Measurements from ENCODE around the gene ZRANB3.

Gene ZRANB3

GRCh38 chr2:135318808-135319207 is 212.2 kb downstream of the ZRANB3 start:
- H3K27me3 ChIP-seq (replicated peaks; ENCODE audit: insufficient read depth, low read length) = no peaks in the 10 kb centered on the region
- no peak overlapping the region for H3K4me3 ChIP-seq (ENCODE audit: low read length)
- H3K9me3 ChIP-seq (replicated peaks; ENCODE audit: insufficient read depth, low read length) = no peaks in the 10 kb centered on the region
- no peaks in the 10 kb centered on the region for H3K36me3 ChIP-seq (replicated peaks; ENCODE audit: insufficient read depth, low read length)
- H2AFZ ChIP-seq (ENCODE audit: low read length) = no peak overlapping the region
- H3K9ac ChIP-seq (ENCODE audit: low read length) = no peak overlapping the region
- H3F3A ChIP-seq (ENCODE audit: insufficient read depth, low read length) = no peaks in the 10 kb centered on the region
- no peak overlapping the region for H3K27ac ChIP-seq (ENCODE audit: low read length)
- H3K9me2 ChIP-seq (replicated peaks; ENCODE audit: insufficient read depth, low read length) = no peaks in the 10 kb centered on the region
- TF ChIP-seq EZH2 (optimal IDR thresholded peaks at IDR 0.05; ENCODE audit: low read depth, low read length) = no peak
- TF ChIP-seq CTCF (IDR thresholded peaks at IDR 0.05; ENCODE audit: low read length) = no peak
- no peak for TF ChIP-seq EZH2phosphoT487 (IDR thresholded peaks at IDR 0.05; ENCODE audit: low read length)
- no peaks in the 10 kb centered on the region for H3K79me2 ChIP-seq (ENCODE audit: low read length)
- H3K4me2 ChIP-seq (ENCODE audit: low read depth, low read length) = no peak overlapping the region
- H3K4me1 ChIP-seq (ENCODE audit: low read length) = no peaks in the 10 kb centered on the region
- no peaks in the 10 kb centered on the region for H4K20me1 ChIP-seq (ENCODE audit: insufficient read depth, low read length)
- no peak for DNase-seq

GRCh38 chr2:135317375-135317774 is 213.6 kb downstream of the ZRANB3 start:
- H3K27ac ChIP-seq (ENCODE audit: low read length) = no peak overlapping the region
- no peaks in the 10 kb centered on the region for H3K4me1 ChIP-seq (ENCODE audit: low read length)
- no peaks in the 10 kb centered on the region for H3K27me3 ChIP-seq (replicated peaks; ENCODE audit: insufficient read depth, low read length)
- no peak overlapping the region for H3K4me3 ChIP-seq (ENCODE audit: low read length)
- no peak overlapping the region for H2AFZ ChIP-seq (ENCODE audit: low read length)
- no peak overlapping the region for H3K9ac ChIP-seq (ENCODE audit: low read length)
- no peaks in the 10 kb centered on the region for H3K79me2 ChIP-seq (ENCODE audit: low read length)
- H3K36me3 ChIP-seq (replicated peaks; ENCODE audit: insufficient read depth, low read length) = no peaks in the 10 kb centered on the region
- no peak for DNase-seq
- H3K4me2 ChIP-seq (ENCODE audit: low read depth, low read length) = no peak overlapping the region
- no peaks in the 10 kb centered on the region for H3K9me2 ChIP-seq (replicated peaks; ENCODE audit: insufficient read depth, low read length)
- no peaks in the 10 kb centered on the region for H3K9me3 ChIP-seq (replicated peaks; ENCODE audit: insufficient read depth, low read length)
- no peak for TF ChIP-seq EZH2phosphoT487 (IDR thresholded peaks at IDR 0.05; ENCODE audit: low read length)
- no peaks in the 10 kb centered on the region for H3F3A ChIP-seq (ENCODE audit: insufficient read depth, low read length)
- H4K20me1 ChIP-seq (ENCODE audit: insufficient read depth, low read length) = no peaks in the 10 kb centered on the region

GRCh38 chr2:135311962-135312361 is 219.1 kb downstream of the ZRANB3 start:
- no peaks in the 10 kb centered on the region for H3K4me1 ChIP-seq (ENCODE audit: low read length)
- H2AFZ ChIP-seq (ENCODE audit: low read length) = no peak overlapping the region
- H3K27me3 ChIP-seq (replicated peaks; ENCODE audit: insufficient read depth, low read length) = no peaks in the 10 kb centered on the region
- no peak overlapping the region for H3K27ac ChIP-seq (ENCODE audit: low read length)
- no peak overlapping the region for H3K4me2 ChIP-seq (ENCODE audit: low read depth, low read length)
- no peak overlapping the region for H3K9ac ChIP-seq (ENCODE audit: low read length)
- no peaks in the 10 kb centered on the region for H3F3A ChIP-seq (ENCODE audit: insufficient read depth, low read length)
- H3K79me2 ChIP-seq (ENCODE audit: low read length) = no peaks in the 10 kb centered on the region
- H3K9me2 ChIP-seq (replicated peaks; ENCODE audit: insufficient read depth, low read length) = no peaks in the 10 kb centered on the region
- no peaks in the 10 kb centered on the region for H4K20me1 ChIP-seq (ENCODE audit: insufficient read depth, low read length)
- TF ChIP-seq EZH2phosphoT487 (IDR thresholded peaks at IDR 0.05; ENCODE audit: low read length) = no peak
- no peak for TF ChIP-seq EZH2 (optimal IDR thresholded peaks at IDR 0.05; ENCODE audit: low read depth, low read length)
- no peak for TF ChIP-seq CTCF (IDR thresholded peaks at IDR 0.05; ENCODE audit: low read length)
- DNase-seq = no peak
- H3K4me3 ChIP-seq (ENCODE audit: low read length) = no peak overlapping the region
- H3K9me3 ChIP-seq (replicated peaks; ENCODE audit: insufficient read depth, low read length) = no peaks in the 10 kb centered on the region
- H3K36me3 ChIP-seq (replicated peaks; ENCODE audit: insufficient read depth, low read length) = no peaks in the 10 kb centered on the region

- no peak for TF ChIP-seq CTCF (IDR thresholded peaks at IDR 0.05; ENCODE audit: low read length)
- no peak for TF ChIP-seq EZH2phosphoT487 (IDR thresholded peaks at IDR 0.05; ENCODE audit: low read length)
- no peak for TF ChIP-seq EZH2 (optimal IDR thresholded peaks at IDR 0.05; ENCODE audit: low read depth, low read length)
- Histone ChIP-seq H3F3A (ENCODE audit: insufficient read depth, low read length) (no peaks in the 10 kb centered on the region), H3K9me3 (replicated peaks; ENCODE audit: insufficient read depth, low read length) (no peaks in the 10 kb centered on the region), H3K4me2 (ENCODE audit: low read depth, low read length) (no peak overlapping the region), H3K4me3 (ENCODE audit: low read length) (no peak overlapping the region), H3K27ac (ENCODE audit: low read length) (no peak overlapping the region), H4K20me1 (ENCODE audit: insufficient read depth, low read length) (no peaks in the 10 kb centered on the region), H3K9me2 (replicated peaks; ENCODE audit: insufficient read depth, low read length) (no peaks in the 10 kb centered on the region), H3K4me1 (ENCODE audit: low read length) (no peaks in the 10 kb centered on the region), H3K79me2 (ENCODE audit: low read length) (no peaks in the 10 kb centered on the region), H3K27me3 (replicated peaks; ENCODE audit: insufficient read depth, low read length) (no peaks in the 10 kb centered on the region), H3K36me3 (replicated peaks; ENCODE audit: insufficient read depth, low read length) (no peaks in the 10 kb centered on the region), H3K9ac (ENCODE audit: low read length) (no peak overlapping the region), H2AFZ (ENCODE audit: low read length) (no peak overlapping the region)
- DNase-seq = no peak
Measured at GRCh38 chr2:135311268-135311667, 219.8 kb downstream of the ZRANB3 start.

Measured in MM.1S (cell line).